Measurements from ENCODE around the gene ACVR1C. TPM values are rescaled to one million over a fixed set of nuclear protein-coding genes. Genes with fewer than 3 reads are reported as not detected.

Gene ACVR1C
- 0.80 and 0.83 TPM in 2 replicates for total RNA-seq (2014; rRNA removed)
- polyA plus RNA-seq (2012), result 0.13 TPM

DNA sequence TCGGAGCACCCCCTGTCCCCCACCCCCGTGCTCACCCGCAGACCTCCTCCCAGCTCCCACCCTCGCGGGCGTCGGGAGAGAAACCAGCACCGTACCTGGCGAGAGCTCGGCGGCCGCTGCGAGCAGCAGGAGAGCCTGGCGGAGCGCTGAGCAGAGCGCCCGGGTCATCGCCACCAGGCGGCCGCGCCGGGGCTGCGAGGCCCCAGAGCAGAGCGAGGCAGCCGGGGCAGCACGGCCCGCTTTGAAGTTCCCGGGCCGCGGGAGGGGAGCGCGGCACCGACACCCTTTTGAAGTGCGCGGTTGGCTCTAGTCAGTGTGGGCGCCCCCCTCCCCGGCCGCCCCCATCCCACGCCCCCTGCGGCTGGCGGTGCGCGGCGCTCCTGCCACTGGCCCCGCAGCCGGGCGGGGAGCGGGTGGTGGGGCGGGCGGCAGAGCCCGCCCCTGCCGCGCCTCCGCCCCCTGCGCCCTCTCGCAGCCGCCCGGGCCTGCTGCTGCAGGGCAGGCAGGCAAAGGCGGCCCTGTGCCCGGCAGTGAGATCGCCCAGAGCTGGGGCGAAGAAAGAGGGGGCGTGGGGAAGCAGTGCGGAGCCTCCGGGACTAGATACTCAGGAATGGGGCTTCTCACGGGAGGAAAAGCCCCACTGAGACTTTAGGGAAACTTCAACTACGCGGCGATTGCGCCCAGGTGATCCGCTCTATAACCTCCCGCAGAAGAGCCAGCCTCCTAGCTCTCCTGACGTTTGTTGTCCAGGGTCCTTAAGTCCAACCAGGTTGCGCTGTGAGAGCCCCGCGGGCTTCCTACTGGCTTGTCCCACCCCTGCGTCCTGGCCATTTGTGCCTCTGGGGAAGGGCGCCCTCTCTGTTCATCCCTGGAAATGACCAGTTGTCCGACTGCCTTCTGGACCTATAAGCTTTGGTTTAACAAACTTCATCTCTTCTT, at the start of gene ACVR1C:
TSS of gene ACVR1C (minus strand) at position 388 of the 939 bp plus-strand sequence. CDS start at position 168, 220 bp downstream.
- DNase-seq (ENCODE audit: low read depth), result peak; percentile 73

DNA sequence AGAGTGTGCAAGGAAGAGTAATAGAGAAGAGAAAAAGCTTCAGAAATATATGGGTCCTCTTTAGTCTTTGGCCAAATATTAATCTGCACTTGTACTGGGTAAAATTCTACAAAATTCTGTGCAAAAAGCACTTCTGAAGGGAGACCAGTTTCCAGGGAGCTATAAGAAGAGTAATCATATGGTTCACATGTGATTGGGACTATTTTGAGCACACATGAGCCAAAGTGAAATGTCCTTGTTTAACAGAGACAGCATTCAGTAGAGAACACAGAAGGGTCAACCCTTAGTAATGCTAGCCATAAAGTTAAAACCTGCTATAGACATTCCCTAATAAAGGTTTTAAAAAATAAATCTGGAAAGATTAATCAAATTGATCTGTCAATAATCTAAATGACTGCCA, 49.3 kb upstream of the ACVR1C start:
- no peak for DNase-seq (ENCODE audit: low read depth)

DNA sequence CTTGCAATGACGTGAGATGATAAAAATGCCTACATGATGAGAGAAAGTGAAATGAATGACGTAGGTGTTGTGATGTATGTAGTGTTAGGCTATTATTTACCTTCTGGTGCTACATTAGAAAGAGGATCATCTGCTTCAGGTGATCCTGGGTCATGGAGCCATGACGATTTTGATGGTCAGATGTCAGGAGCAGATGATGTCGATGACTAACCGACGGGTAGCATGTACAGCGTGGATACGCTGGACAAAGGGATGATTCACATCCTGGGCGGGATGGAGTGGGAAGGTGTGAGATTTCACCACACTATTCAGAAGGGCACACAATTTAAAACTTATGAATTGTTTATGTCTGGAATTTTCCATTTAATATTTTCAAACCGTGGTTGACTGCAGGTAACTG, 43.5 kb upstream of the ACVR1C start:
- peak; percentile 45 for DNase-seq (ENCODE audit: low read depth)

DNA sequence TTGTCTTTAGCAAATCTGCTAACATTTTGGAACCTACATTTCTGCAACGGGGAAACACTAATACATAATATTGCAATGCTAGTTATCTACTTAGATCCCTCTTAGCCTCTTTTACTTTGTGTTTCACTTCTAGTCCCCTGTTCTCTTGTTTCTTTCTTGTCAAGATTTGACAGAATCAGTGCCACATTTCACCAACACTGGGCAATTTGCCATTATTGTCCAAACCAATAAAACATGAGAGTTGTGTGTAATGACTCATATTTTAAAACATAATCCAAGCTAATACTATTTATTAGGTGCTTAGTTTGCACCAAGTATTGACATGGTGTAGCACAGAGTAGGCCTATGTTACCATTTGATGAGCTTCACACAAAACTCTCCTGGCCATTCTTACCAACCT, 33.7 kb upstream of the ACVR1C start:
- peak; percentile 47 for DNase-seq (ENCODE audit: low read depth)

DNA sequence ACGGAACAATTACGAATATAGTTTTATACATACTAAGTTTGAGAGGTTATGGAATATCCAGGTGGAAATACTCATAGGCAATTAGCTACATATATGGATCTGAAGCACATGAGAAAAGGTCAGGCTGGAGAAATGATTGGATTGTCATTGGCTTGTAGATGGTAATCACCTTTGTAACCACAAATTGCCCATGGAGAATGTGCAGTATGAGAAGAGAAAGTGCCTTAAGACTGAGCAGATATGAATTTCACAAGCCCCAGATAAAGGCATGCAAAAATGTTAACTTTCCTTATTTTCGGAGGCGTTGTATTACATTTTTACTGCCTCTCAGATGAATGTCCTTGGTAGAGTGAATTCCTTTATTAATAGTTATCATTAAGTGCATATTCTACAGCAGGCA, 33.1 kb upstream of the ACVR1C start:
- DNase-seq (ENCODE audit: low read depth), result no peak

DNA sequence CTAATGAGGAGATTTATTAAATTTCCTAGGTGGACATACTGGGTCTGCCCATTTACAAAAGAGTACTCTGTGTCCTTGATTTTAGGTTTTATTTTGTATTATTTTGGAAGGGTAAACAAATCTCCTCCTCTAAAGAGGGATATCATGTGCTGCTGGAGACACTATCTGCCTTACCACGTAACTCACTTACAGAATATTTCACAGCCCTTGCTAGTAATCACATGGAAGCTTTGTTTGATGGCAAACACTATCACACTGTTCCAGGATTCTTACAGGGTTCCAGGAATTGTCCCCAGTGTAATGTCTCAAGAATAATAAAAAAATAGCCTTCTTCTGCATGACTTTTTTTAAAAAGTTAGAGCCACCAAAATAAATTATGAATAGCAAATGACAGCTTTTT, 29.2 kb upstream of the ACVR1C start:
- no peak for DNase-seq (ENCODE audit: low read depth)

DNA sequence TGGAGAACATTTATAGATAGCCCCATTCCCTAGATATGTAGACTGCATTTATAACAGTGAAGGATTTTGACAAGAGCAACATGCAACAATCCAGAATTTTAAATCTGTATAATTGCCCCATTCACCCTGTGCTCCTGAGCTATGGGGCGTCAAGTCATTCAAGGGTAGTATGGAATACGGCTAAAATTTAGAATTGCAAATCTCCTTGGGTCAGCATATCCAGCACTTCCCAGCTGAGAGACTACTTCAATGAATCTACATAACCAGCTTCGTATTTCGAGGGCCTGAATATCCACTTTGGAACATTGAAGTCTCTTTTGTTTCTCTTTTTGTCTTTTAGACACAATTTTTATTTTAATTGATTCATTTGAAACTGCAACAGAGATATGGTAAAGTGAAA, 28.4 kb upstream of the ACVR1C start:
- DNase-seq (ENCODE audit: low read depth), result no peak

DNA sequence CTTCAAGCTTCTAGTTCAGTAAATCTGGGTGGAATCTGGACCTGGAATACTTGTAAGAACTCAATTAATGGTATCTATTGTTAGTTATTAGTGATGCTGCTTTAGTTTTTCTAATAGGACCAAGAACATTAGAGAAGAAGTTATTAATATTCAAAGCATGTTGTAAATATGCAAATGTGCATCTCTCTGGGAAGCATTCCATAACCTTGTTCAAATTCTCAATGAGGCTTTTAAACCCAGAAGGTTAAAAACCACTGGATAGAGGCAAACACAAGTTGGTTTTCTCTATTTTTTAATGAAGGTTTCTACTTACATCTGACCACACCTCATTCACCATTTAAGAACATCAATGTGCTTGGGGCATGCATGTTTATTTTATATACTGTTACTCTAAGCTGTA, 16.1 kb upstream of the ACVR1C start:
- no peak for DNase-seq (ENCODE audit: low read depth)

DNA sequence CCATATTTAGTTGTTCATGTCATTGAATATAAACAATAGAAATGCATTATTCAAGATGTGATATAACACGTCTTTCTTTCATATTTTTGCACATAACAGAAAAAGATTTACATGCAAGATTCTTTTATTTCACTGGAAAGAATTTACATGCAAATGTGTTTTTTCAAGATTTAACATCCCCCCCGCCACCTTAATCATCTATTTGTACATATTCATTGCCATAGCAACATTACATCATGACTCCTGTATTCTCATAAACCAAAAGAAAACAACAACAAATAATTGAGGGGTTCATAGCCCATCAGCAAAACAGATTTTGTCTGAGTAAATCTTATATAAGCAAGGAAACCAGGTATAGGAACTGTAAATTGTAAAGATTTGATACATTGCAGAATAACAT, 3.2 kb upstream of the ACVR1C start:
- no peak for DNase-seq (ENCODE audit: low read depth)

DNA sequence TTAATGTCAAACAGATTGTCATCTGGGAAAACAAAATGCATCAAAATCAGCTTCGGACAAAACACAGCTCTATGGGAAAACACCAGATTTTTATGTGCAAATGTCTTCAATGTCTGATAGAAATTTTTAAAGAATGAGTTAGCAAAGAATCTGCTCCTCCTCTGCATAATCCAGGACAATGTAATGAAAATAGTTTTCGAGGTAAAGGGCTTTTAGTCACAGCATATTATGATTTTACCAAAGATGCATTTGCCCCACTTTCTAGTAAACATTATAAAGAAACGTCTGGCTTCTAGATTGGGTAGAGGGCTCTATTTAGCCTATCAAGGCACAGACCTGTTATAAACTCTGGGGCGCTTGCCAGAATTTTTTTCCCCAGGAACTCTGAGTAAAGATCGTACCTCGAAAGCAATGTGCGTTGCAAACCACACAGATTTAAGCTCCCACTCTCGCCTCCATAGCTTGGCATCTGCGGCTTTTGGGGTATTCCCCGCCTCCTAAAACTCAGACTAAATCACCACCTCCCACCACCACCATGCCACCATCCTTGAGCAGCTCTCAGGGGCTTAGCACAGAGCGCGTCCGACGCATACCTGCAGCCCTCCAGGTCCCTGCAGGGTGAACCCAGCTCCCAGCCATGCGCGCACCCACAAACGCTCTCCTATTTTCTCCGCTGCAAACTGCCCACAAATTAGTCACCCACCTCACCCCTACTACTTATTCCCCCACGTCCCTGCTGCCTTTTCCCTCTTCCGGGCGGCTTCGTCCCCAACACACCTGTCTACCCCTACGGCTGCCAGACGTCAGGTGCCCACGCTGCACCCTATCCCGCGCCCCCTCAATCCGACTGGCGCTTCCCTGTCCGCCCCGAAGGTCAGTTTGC, 829 bp downstream of the ACVR1C start:
- no peak for DNase-seq (ENCODE audit: low read depth)

DNA sequence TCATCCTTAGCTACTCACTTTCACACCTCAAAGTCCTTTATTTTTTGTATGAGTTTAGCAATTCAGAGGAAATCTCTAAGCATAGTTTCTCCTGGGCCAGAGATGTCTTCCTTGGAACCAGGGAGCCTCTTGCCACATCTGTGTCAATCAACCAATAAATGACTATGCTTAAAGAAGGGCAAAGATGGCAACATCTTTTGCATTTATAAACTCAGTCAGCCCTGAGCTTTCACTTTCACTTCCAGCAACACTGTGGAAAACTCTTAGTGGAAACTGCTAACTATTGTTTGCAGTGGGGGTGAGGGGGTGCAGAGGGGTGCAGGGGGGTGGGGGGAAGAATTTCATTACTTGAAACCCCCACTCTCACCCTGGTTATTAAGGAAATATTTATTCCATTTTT, 3.4 kb downstream of the ACVR1C start:
- DNase-seq (ENCODE audit: low read depth), result no peak

DNA sequence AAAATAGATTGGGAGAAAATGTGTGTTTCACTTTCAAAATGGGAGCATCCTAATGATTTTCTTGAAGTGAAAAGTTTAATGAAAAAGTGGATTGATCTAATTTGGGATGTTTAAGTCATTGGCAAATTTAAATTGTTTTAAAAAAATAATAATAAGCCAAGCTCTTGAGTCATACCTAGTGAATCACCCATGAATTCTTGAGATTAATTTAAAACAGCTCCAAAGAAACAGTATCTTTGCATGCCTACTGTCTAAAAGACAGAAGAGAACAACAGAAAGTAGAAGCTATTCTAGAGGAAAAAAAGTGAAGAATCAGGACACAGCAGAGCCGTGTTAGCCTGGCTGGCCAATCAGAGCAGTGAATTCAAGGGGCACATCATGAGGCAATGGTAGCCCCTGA, 7.7 kb downstream of the ACVR1C start:
- DNase-seq (ENCODE audit: low read depth), result peak; percentile 32

DNA sequence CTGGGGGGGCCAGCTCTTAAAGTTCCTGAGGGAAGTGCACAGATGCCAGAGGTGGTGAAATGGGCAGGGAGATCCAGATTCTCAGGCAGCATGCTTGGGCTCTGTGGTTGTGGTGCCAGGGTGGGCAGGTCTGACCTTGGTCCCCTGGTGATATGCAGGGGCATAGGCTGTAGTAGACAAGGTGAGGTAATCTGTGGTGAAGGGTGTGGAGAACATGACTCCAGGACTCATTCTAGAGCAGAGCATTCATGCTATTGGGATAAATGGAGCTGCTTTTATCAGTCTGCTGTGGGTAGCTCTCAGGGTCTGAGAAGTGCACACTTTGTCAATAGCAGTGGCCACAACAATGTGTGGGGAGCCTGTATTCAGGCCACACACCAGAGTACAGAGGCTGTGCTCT, 16.9 kb downstream of the ACVR1C start:
- no peak for DNase-seq (ENCODE audit: low read depth)

DNA sequence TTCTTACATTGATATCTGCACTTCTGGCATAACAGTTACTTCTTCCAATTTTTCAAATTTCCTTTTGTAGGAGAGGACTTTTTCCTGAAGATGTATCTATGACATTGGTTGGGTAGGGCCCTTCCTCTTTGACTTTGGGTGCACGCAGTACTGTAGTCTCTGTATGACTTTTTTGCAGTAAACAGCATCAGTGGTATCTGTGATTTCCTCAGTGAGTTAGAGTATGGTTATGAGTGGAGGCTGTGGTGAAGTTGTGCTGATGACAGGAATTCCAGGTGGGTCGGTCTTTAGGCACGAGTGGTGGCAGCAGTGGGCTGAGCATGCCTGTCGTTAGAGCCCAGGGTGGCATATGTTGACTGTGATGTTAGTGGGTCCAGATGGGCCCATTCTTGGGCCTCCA, 17.6 kb downstream of the ACVR1C start:
- no peak for DNase-seq (ENCODE audit: low read depth)

DNA sequence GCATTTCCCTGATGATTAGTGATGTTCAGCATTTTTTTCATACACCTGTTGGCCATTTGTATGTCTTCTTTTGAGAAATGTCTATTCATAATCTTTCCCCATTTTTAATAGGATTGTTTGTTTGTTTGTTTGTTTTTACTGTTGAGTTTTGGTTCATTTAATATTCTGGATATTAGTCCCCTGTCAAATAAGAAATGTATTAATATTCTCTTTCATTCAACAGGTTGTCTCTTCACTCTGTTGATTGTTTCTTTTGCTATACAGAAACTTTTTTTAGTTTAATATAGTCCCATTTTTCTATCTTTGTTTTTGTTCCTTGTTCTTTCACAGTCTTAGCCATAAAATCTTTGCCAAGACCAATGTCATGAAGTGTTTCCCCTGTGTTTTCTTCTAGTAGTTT, 22.1 kb downstream of the ACVR1C start:
- no peak for DNase-seq (ENCODE audit: low read depth)

DNA sequence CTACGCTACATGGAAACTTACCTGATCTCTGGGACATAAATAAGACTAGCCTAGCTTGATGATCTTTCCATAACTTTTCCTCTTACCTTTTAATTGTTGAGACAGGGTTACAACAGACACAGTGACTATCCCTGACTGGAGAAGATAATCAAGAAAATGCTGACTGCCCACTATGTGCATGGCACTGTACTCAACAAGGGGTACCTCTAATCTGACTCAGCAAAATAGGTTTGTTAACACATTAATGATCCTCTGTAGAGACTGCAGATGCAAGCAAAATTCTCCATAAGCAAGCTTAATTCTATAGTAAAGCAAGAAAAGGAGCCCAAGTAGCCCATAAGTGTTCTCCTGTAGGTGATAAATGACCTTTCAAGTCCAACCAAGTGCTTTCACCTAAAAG, 25.5 kb downstream of the ACVR1C start:
- no peak for DNase-seq (ENCODE audit: low read depth)

DNA sequence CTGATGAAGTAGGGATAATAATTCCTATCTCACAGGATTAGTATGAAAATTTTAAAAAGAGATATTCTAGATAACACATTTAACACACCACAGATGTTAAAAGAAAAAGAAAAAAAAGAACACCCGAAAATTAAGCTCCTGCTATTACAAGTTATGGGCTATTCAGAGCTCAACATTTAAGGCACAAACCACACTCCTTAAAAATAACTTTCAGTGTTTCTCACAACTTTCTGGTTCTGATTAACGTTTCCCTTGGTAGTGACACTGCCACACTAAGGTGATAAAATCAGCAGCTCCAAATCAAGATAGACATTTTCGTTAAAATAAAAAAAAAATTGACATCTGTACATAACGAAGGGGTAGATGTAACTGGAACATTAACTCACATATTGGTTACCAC, 26.9 kb downstream of the ACVR1C start:
- no peak for DNase-seq (ENCODE audit: low read depth)

DNA sequence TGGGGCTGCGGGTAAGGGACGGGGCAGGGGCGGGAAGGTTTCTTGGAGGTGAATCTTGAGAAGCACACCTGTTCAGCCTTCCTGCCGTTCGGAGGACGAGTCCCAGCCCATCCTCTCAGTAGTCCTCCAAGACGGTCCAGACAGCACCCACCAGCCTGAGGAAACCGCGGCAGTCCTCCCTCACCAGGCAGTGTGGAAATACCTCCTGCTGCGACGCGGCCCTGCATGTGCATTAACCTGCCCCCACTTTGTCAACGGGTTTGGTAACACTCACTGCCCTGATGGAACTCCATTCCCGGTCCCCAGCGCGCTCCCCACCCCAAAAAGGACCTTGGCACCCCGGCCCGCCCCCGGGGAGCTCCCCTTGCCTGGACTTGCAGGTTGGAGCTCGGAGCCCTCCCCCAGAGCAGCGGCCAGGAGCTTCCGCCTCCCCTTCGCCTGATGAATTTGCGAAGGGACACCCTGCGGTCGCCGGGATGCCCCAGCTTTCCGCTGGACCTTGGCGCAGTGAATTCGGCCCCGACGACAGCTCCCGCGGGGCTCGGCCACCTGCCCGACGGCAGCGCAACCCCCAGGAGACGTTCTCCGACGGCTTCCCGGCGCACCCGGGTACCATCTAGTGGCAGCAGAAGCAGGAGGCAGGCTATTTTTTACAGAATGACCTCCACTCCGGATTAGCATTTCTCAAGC, 31.5 kb downstream of the ACVR1C start:
- DNase-seq (ENCODE audit: low read depth), result peak; percentile 10

DNA sequence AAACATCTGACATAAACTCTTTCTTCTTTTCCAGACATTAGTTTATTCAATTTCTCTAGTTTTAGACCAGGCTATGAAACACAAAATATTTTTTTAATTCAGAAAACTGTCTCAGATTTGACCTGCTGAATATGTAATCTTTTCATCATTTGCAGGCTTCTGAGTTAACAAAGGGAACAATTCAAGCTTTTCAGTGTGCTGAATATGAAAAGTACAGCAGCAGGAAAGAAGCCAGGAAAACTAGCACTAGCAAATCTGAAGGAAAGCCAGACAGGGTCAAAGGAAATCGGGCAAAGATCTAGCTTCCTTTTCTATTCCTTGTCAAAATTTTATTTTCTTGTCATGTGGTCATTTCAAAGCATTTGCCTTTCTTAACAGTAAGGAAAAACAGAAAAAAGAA, 35.3 kb downstream of the ACVR1C start:
- DNase-seq (ENCODE audit: low read depth), result no peak

DNA sequence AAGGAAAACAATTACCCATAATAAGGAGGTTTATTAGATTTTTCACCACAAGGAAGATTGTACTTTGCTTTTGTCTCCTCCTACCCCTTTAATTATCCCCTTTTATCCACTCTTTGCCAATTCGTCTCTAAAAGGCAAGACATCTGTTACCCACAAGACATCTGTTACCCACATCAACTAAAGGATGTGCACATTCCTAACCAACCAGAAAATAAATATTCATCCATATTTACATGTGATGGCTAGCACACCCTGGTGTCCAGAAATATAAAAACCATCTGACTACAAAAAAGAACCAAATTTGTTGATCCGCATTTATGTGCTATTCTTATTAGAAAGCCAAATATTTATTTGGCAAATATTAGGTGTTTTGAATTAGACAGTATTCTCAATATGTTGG, 35.7 kb downstream of the ACVR1C start:
- DNase-seq (ENCODE audit: low read depth), result peak; percentile 57

DNA sequence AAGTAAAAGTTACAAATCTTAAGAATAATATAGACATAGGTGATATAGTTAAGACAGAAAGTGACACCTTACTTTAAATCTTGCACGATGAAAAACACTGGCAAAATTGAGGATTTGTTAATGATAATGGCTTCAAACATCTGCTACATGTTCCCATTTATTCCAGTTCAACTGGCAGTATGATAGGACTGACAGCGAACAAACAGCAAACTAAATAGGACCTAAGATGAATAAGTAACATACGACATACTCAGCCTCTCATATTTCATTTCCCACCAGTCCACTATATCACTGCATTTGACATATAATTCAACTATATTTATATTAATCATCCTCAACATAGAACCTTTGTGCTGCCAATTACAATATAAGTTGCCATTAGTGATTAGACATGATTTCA, 36.3 kb downstream of the ACVR1C start:
- DNase-seq (ENCODE audit: low read depth), result no peak

DNA sequence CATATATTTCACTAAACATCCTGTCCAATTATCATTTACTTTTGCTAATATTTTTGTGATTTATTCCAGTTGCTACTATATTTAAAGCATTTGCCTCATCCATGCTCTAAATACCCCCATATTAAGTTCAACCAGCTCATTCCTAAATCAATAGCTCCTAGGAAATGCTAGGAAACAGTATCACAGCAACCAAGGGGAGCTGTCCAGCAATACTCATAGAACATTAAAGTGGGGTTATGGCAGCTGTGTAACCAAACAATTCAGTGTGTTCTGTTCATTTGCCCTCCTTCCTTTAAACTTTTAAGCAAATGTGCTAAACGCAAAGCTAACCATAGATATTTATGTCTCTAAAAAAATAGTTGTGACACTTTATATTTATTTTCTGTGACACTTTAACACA, 41.1 kb downstream of the ACVR1C start:
- peak; percentile 16 for DNase-seq (ENCODE audit: low read depth)
